Liver (tissue), 9 donors: ENCODE measurements around the gene PHF19. TPM values are rescaled to one million over a fixed set of nuclear protein-coding genes. Genes with fewer than 3 reads are reported as not detected.

Experiments
- DNase-seq: peaks from one replicate; pipeline ENCODE4 v3.0.0-alpha.2; 2017; ENCODE audit warnings: low spot score
- H3K27ac ChIP-seq, 2 donors: one replicate each; pipeline ENCODE4 v1.7.0; 2013; ENCODE audit warnings: inconsistent platforms in 2 of 2, low read length in 2 of 2, control low read depth in 1 of 2, low read depth in 1 of 2, mild to moderate bottlenecking in 1 of 2
- H3K27me3 ChIP-seq, 4 donors: one replicate each; pipeline versions ENCODE4 v1.6.1 to v1.7.0; 2013; ENCODE audit warnings: low read length in 3 of 4, inconsistent platforms in 1 of 4, mild to moderate bottlenecking in 1 of 4, moderate library complexity in 1 of 4; ENCODE audit not compliant: control insufficient read depth in 4 of 4, insufficient read depth in 4 of 4
- H3K36me3 ChIP-seq, 4 donors: one replicate each; pipeline versions ENCODE4 v1.6.1 to v1.7.0; 2013; ENCODE audit warnings: low read length in 3 of 4, mild to moderate bottlenecking in 3 of 4, low read depth in 1 of 4, moderate library complexity in 1 of 4; ENCODE audit not compliant: control insufficient read depth in 4 of 4, insufficient read depth in 3 of 4
- H3K4me1 ChIP-seq, 4 donors: one replicate each; pipeline versions ENCODE4 v1.6.1 to v1.7.0; 2013; ENCODE audit warnings: low read length in 3 of 4, mild to moderate bottlenecking in 3 of 4, moderate library complexity in 1 of 4; ENCODE audit not compliant: control insufficient read depth in 4 of 4, insufficient read depth in 4 of 4
- H3K4me3 ChIP-seq, 3 donors: one replicate each; pipeline versions ENCODE4 v1.6.1 to v1.7.0; 2013; ENCODE audit warnings: low read length in 3 of 3, control low read depth in 1 of 3, low read depth in 1 of 3, mild to moderate bottlenecking in 1 of 3
- H3K9ac ChIP-seq, 2 donors: one replicate each; pipeline ENCODE4 v1.7.0; 2013; ENCODE audit warnings: low read length in 2 of 2, mild to moderate bottlenecking in 2 of 2, moderate library complexity in 2 of 2, control low read depth in 1 of 2, low read depth in 1 of 2
- H3K9me3 ChIP-seq, 4 donors: one replicate each; pipeline versions ENCODE4 v1.6.1 to v1.7.0; 2013; ENCODE audit warnings: low read length in 3 of 4; ENCODE audit not compliant: control insufficient read depth in 4 of 4
- GABPA ChIP-seq, 2 donors: IDR thresholded peaks in 1 of 2; conservative IDR thresholded peaks in 1 of 2; 2 replicates each; pipeline ENCODE4 v1.6.1; 2016; ENCODE audit warnings: antibody characterized with exemption in 2 of 2, mild to moderate bottlenecking in 1 of 2, moderate library complexity in 1 of 2
- HNF4A ChIP-seq, 2 donors: conservative IDR thresholded peaks; 2 replicates each; pipeline ENCODE4 v1.6.1; 2016; ENCODE audit warnings: antibody characterized with exemption in 2 of 2, mild to moderate bottlenecking in 2 of 2
- HNF4G ChIP-seq: IDR thresholded peaks from 2 replicates; pipeline ENCODE4 v1.6.1; 2016; ENCODE audit warnings: antibody characterized with exemption
- JUND ChIP-seq, 2 donors: IDR thresholded peaks; 2 replicates each; pipeline ENCODE4 v1.6.1; 2016; ENCODE audit warnings: antibody characterized with exemption in 2 of 2
- MAX ChIP-seq: IDR thresholded peaks from 2 replicates; pipeline ENCODE4 v1.6.1; 2016; ENCODE audit warnings: antibody characterized with exemption
- NR2F2 ChIP-seq: IDR thresholded peaks from 2 replicates; pipeline ENCODE4 v1.6.1; 2016; ENCODE audit warnings: antibody characterized with exemption
- REST ChIP-seq: IDR thresholded peaks from 2 replicates; pipeline ENCODE4 v1.6.1; 2016; ENCODE audit warnings: antibody characterized with exemption, mild to moderate bottlenecking
- SP1 ChIP-seq: IDR thresholded peaks from 2 replicates; pipeline ENCODE4 v1.6.1; 2018; ENCODE audit warnings: antibody characterized with exemption, mild to moderate bottlenecking
- TAF1 ChIP-seq: conservative IDR thresholded peaks from 2 replicates; pipeline ENCODE4 v1.6.1; 2016; ENCODE audit warnings: antibody characterized with exemption, mild to moderate bottlenecking
- ZBTB33 ChIP-seq: IDR thresholded peaks from 2 replicates; pipeline ENCODE4 v1.6.1; 2016; ENCODE audit warnings: antibody characterized with exemption
- WGBS: extraction: QIAGEN DNeasy Blood & Tissue Kit; methylation state at CpG from one replicate; pipeline ENCODE4 v1.1.7; 2013; 5-methylcytosine and 5-hydroxymethylcytosine counted together
- polyA plus RNA-seq, 2 donors: library from polyadenylated mRNA; stranded (reverse) in 1 of 2; unstranded in 1 of 2; fragments of 200-250 nt in 1 of 2; fragments of >200 nt in 1 of 2; fragmentation: Nextera tagmentation in 1 of 2; extraction: Ambion mirVana in 1 of 2; gene quantifications; one replicate each; pipeline versions ENCODE4 v1.2.1 to v1.2.3, GENCODE V29; 2013 to 2015
- total RNA-seq, 2 donors: library from RNA; depleted of rRNA; stranded (reverse); fragments of >200 nt; gene quantifications; one replicate each; pipeline ENCODE4 v1.2.3, GENCODE V29; 2014
- donor health status: healthy.
- donor health status: healthy.
- donor health status: healthy.
- donor health status: healthy.
- donor health status: healthy.

PHF19 gene
- total and polyA plus RNA-seq, 4 donors: 1.9 to 16.0 (median 3.5) TPM

- no peak for TF ChIP-seq MAX
- TF ChIP-seq JUND (IDR thresholded peaks at IDR 0.05): no peak
- no peak for TF ChIP-seq GABPA (IDR thresholded peaks at IDR 0.05 in 1 of 2, conservative IDR thresholded peaks at IDR 0.05 in 1 of 2)
- TF ChIP-seq TAF1: no peak
Measured at GRCh38 chr9:120890320-120891244, 13.6 kb upstream of the PHF19 start (continued).

GRCh38 chr9:120889606-120890271, 12.8 kb upstream of the PHF19 start:
- no peak overlapping the region for H3K27ac ChIP-seq
- H3K36me3 ChIP-seq: no peaks in the 10 kb centered on the region
- no peaks in the 10 kb centered on the region for H3K27me3 ChIP-seq
- H3K9me3 ChIP-seq: no peaks in the 10 kb centered on the region
- no peak overlapping the region for H3K9ac ChIP-seq
- DNase-seq: no peak
- peaks cover 0 to 3% (median 0%) of the 10 kb centered on the region in 4 donors for H3K4me1 ChIP-seq
- no peak overlapping the region for H3K4me3 ChIP-seq
- no peak for TF ChIP-seq SP1
- peak in 1 of 2 donors; percentile 13 for TF ChIP-seq HNF4A (conservative IDR thresholded peaks at IDR 0.05)
- TF ChIP-seq NR2F2: no peak
- WGBS: 98% methylated on average over 1 of the region's 1 CpG

GRCh38 chr9:120888626-120889025, 11.6 kb upstream of the PHF19 start:
- H3K36me3 ChIP-seq: no peaks in the 10 kb centered on the region
- no peaks in the 10 kb centered on the region for H3K9me3 ChIP-seq
- H3K27me3 ChIP-seq: no peaks in the 10 kb centered on the region
- no peaks in the 10 kb centered on the region for H3K4me1 ChIP-seq
- H3K9ac ChIP-seq: no peak overlapping the region
- H3K4me3 ChIP-seq: no peak overlapping the region
- no peak overlapping the region for H3K27ac ChIP-seq
- TF ChIP-seq REST (no peak), GABPA (IDR thresholded peaks at IDR 0.05 in 1 of 2, conservative IDR thresholded peaks at IDR 0.05 in 1 of 2) (no peak), ZBTB33 (no peak), HNF4G (no peak)
- no peak for DNase-seq
